SU-DHL-6 (cell line): ENCODE data around the gene ADCY5.

ENCODE experiments used
- H2AFZ ChIP-seq: fragments of 200-600 bp; sonication (generic); 2 replicates; pipeline ENCODE4 v1.6.1; 2014; ENCODE audit warnings: low read depth, mild to moderate bottlenecking, moderate library complexity, mixed read lengths, antibody characterized with exemption, low read length; ENCODE audit not compliant: severe bottlenecking
- H3F3A ChIP-seq: fragments of 200-600 bp; shearing (Covaris generic); 2 replicates; pipeline ENCODE4 v1.6.0; 2016; ENCODE audit warnings: antibody characterized with exemption, mild to moderate bottlenecking; ENCODE audit not compliant: insufficient read depth
- H3K27ac ChIP-seq: fragments of 200-600 bp; sonication (generic); 2 replicates; pipeline ENCODE4 v1.5.1; 2016; ENCODE audit warnings: low read depth, mild to moderate bottlenecking, low read length, moderate library complexity, mixed read lengths
- H3K27me3 ChIP-seq: fragments of 200-600 bp; sonication (generic), shearing (Covaris generic); 2 replicates; pipeline ENCODE4 v1.6.0; 2014; ENCODE audit warnings: mild to moderate bottlenecking, low read length
- H3K36me3 ChIP-seq: fragments of 200-600 bp; sonication (generic); 2 replicates; pipeline ENCODE4 v1.6.1; 2014; ENCODE audit warnings: mild to moderate bottlenecking, low read length, mixed read lengths
- H3K4me2 ChIP-seq: fragments of 300-600, 200-600 bp; shearing (Covaris generic), sonication (generic); 2 replicates; pipeline ENCODE4 v1.6.0; 2014; ENCODE audit warnings: low read length, low read depth, mild to moderate bottlenecking; ENCODE audit not compliant: poor library complexity, severe bottlenecking
- H3K4me3 ChIP-seq: fragments of 200-600 bp; sonication (generic); 2 replicates; pipeline ENCODE4 v1.5.1; 2014; ENCODE audit warnings: antibody characterized with exemption, low read length, mild to moderate bottlenecking, mixed read lengths; ENCODE audit not compliant: insufficient read depth, poor library complexity, severe bottlenecking
- H3K79me2 ChIP-seq: fragments of 200-600 bp; sonication (generic); 2 replicates; pipeline ENCODE4 v1.6.1; 2014; ENCODE audit warnings: mild to moderate bottlenecking, low read length, moderate library complexity; ENCODE audit not compliant: insufficient read depth
- H3K9ac ChIP-seq: fragments of 200-600 bp; sonication (generic); 2 replicates; pipeline ENCODE4 v1.7.0; 2014; ENCODE audit warnings: mild to moderate bottlenecking, low read length
- H3K9me2 ChIP-seq: fragments of 200-600 bp; sonication (generic); replicated peaks from 2 replicates; pipeline ENCODE4 v1.6.1; 2014; ENCODE audit warnings: low read length; ENCODE audit not compliant: insufficient read depth
- H3K9me3 ChIP-seq: fragments of 200-600 bp; sonication (generic); 2 replicates; pipeline ENCODE4 v1.6.1; 2014; ENCODE audit warnings: low read length, mixed read lengths; ENCODE audit not compliant: insufficient read depth
- H4K20me1 ChIP-seq: fragments of 200-600 bp; sonication (generic); 2 replicates; pipeline ENCODE4 v1.6.1; 2014; ENCODE audit warnings: low read depth, mild to moderate bottlenecking, antibody characterized with exemption, low read length, moderate library complexity, mixed read lengths
- CTCF ChIP-seq: fragments of 200-600 bp; sonication (generic); IDR thresholded peaks from one replicate; pipeline ENCODE4 v1.5.1; 2017; ENCODE audit warnings: antibody characterized with exemption, mild to moderate bottlenecking, low read length, moderate library complexity; ENCODE audit not compliant: insufficient read depth, poor library complexity, severe bottlenecking
- EZH2phosphoT487 ChIP-seq: fragments of 200-600 bp; sonication (generic), shearing (Covaris generic); conservative IDR thresholded peaks from 2 replicates; pipeline ENCODE4 v1.6.1; 2018; ENCODE audit warnings: mild to moderate bottlenecking, antibody characterized with exemption, low read length, moderate library complexity, mixed read lengths

Gene ADCY5

GRCh38 chr3:123375014-123375940, 73.6 kb downstream of the ADCY5 start:
- H3K79me2 ChIP-seq: no peaks in the 10 kb centered on the region
- H3K27ac ChIP-seq: no peak overlapping the region
- H3K4me3 ChIP-seq: no peak overlapping the region
- TF ChIP-seq EZH2phosphoT487 (no peak), CTCF (no peak)
- no peak overlapping the region for H3K4me2 ChIP-seq
- H3K9me2 ChIP-seq: no peaks in the 10 kb centered on the region
- H3K36me3 ChIP-seq: no peaks in the 10 kb centered on the region
- no peaks in the 10 kb centered on the region for H4K20me1 ChIP-seq
- H3K9ac ChIP-seq: no peak overlapping the region
- H3F3A ChIP-seq: no peaks in the 10 kb centered on the region
- H2AFZ ChIP-seq: no peak overlapping the region
- no peaks in the 10 kb centered on the region for H3K9me3 ChIP-seq
- H3K27me3 ChIP-seq: no peaks in the 10 kb centered on the region

- Histone ChIP-seq H3K27me3 (no peaks in the 10 kb centered on the region), H3K9me2 (no peaks in the 10 kb centered on the region), H4K20me1 (no peaks in the 10 kb centered on the region), H3K9me3 (no peaks in the 10 kb centered on the region), H3K79me2 (no peaks in the 10 kb centered on the region), H2AFZ (no peak overlapping the region), H3K9ac (no peak overlapping the region), H3K4me3 (no peak overlapping the region), H3F3A (no peaks in the 10 kb centered on the region), H3K27ac (no peak overlapping the region), H3K4me2 (no peak overlapping the region), H3K36me3 (no peaks in the 10 kb centered on the region)
- TF ChIP-seq EZH2phosphoT487 (no peak), CTCF (no peak)
Measured at GRCh38 chr3:123374016-123374415, 74.9 kb downstream of the ADCY5 start.

- H3K79me2 ChIP-seq: no peaks in the 10 kb centered on the region
- H4K20me1 ChIP-seq: no peaks in the 10 kb centered on the region
- no peaks in the 10 kb centered on the region for H3F3A ChIP-seq
- no peak overlapping the region for H3K4me3 ChIP-seq
- H3K27ac ChIP-seq: no peak overlapping the region
- H2AFZ ChIP-seq: no peak overlapping the region
- H3K36me3 ChIP-seq: no peaks in the 10 kb centered on the region
- no peak overlapping the region for H3K9ac ChIP-seq
- no peaks in the 10 kb centered on the region for H3K9me3 ChIP-seq
- H3K4me2 ChIP-seq: no peak overlapping the region
- TF ChIP-seq EZH2phosphoT487 (no peak), CTCF (no peak)
- H3K27me3 ChIP-seq: no peaks in the 10 kb centered on the region
- H3K9me2 ChIP-seq: no peaks in the 10 kb centered on the region
Measured at GRCh38 chr3:123373474-123373987, 75.4 kb downstream of the ADCY5 start.
